Measurements from ENCODE around the gene KCNA4. TPM values are rescaled to one million over a fixed set of nuclear protein-coding genes. Genes with fewer than 3 reads are reported as not detected.

Gene KCNA4
- polyA plus RNA-seq, 1 of the 3 experiments (the other 2 are of a cell fraction), result not detected

GRCh38 chr11:30002157-30002785 is 14.6 kb downstream of the KCNA4 start:
- ChIA-PET POLR2A (no interaction called here), CTCF (no interaction called here)
- Histone ChIP-seq H3K79me2 (ENCODE audit: insufficient read depth) (no peaks in the 10 kb centered on the region), H3K4me2 (no peak overlapping the region), H2AFZ (ENCODE audit: low read depth) (no peak overlapping the region), H3K9me3 (no peaks in the 10 kb centered on the region), H3K27me3 (ENCODE audit: insufficient read depth) (no peaks in the 10 kb centered on the region), H3F3A (replicated peaks; ENCODE audit: insufficient read depth) (no peaks in the 10 kb centered on the region), H3K4me1 (ENCODE audit: control insufficient read depth in 1 of 2, insufficient read depth in 2 of 2, low read depth in 1 of 2, low read length in 1 of 2) (no peaks in the 10 kb centered on the region), H3K27ac (ENCODE audit: low read depth in 2 of 2, low read length in 1 of 2) (no peak overlapping the region), H3K9me2 (no peaks in the 10 kb centered on the region), H3K36me3 (replicated peaks in 1 of 2; ENCODE audit: control insufficient read depth in 1 of 2, insufficient read depth in 2 of 2, low read length in 1 of 2) (no peaks in the 10 kb centered on the region), H4K20me1 (ENCODE audit: insufficient read depth) (no peaks in the 10 kb centered on the region), H3K9ac (no peak overlapping the region), H3K4me3 (ENCODE audit: low read depth in 2 of 2, low read length in 1 of 2) (no peak overlapping the region)
- WGBS (ENCODE audit: low lambda C conversion rate), result 0% methylated on average over 4 of the region's 4 CpGs
- TF ChIP-seq MXI1 (IDR thresholded peaks at IDR 0.05; ENCODE audit: low read depth, low read length), result no peak
- TF ChIP-seq, protein P1, sequence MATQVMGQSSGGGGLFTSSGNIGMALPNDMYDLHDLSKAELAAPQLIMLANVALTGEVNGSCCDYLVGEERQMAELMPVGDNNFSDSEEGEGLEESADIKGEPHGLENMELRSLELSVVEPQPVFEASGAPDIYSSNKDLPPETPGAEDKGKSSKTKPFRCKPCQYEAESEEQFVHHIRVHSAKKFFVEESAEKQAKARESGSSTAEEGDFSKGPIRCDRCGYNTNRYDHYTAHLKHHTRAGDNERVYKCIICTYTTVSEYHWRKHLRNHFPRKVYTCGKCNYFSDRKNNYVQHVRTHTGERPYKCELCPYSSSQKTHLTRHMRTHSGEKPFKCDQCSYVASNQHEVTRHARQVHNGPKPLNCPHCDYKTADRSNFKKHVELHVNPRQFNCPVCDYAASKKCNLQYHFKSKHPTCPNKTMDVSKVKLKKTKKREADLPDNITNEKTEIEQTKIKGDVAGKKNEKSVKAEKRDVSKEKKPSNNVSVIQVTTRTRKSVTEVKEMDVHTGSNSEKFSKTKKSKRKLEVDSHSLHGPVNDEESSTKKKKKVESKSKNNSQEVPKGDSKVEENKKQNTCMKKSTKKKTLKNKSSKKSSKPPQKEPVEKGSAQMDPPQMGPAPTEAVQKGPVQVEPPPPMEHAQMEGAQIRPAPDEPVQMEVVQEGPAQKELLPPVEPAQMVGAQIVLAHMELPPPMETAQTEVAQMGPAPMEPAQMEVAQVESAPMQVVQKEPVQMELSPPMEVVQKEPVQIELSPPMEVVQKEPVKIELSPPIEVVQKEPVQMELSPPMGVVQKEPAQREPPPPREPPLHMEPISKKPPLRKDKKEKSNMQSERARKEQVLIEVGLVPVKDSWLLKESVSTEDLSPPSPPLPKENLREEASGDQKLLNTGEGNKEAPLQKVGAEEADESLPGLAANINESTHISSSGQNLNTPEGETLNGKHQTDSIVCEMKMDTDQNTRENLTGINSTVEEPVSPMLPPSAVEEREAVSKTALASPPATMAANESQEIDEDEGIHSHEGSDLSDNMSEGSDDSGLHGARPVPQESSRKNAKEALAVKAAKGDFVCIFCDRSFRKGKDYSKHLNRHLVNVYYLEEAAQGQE (IDR thresholded peaks at IDR 0.05; ENCODE audit: low read depth, low read length), result no peak
- no peak for TF ChIP-seq GABPA (IDR thresholded peaks at IDR 0.05; ENCODE audit: low read depth)
- no peak for TF ChIP-seq EP300 (IDR thresholded peaks at IDR 0.05; ENCODE audit: borderline replicate concordance in 1 of 2, low read depth in 1 of 2, low read length in 1 of 2)
- no peak for TF ChIP-seq RFX5 (IDR thresholded peaks at IDR 0.05; ENCODE audit: low read length)
- TF ChIP-seq YY1 (IDR thresholded peaks at IDR 0.05; ENCODE audit: low read depth), result no peak
- no peak for TF ChIP-seq RCOR1 (IDR thresholded peaks at IDR 0.05; ENCODE audit: low read length)
- TF ChIP-seq, protein P2, sequence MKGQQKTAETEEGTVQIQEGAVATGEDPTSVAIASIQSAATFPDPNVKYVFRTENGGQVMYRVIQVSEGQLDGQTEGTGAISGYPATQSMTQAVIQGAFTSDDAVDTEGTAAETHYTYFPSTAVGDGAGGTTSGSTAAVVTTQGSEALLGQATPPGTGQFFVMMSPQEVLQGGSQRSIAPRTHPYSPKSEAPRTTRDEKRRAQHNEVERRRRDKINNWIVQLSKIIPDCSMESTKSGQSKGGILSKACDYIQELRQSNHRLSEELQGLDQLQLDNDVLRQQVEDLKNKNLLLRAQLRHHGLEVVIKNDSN (IDR thresholded peaks at IDR 0.05; ENCODE audit: borderline replicate concordance, low read depth), result no peak
- no peak for TF ChIP-seq FOXJ3 (CRISPR knock-in tag; IDR thresholded peaks at IDR 0.05)
- TF ChIP-seq SMC3 (IDR thresholded peaks at IDR 0.05; ENCODE audit: low read depth, low read length), result no peak
- no peak for TF ChIP-seq TCF12 (IDR thresholded peaks at IDR 0.05)
- no peak for TF ChIP-seq NFIC (IDR thresholded peaks at IDR 0.05; ENCODE audit: borderline replicate concordance)
- TF ChIP-seq, protein P3, sequence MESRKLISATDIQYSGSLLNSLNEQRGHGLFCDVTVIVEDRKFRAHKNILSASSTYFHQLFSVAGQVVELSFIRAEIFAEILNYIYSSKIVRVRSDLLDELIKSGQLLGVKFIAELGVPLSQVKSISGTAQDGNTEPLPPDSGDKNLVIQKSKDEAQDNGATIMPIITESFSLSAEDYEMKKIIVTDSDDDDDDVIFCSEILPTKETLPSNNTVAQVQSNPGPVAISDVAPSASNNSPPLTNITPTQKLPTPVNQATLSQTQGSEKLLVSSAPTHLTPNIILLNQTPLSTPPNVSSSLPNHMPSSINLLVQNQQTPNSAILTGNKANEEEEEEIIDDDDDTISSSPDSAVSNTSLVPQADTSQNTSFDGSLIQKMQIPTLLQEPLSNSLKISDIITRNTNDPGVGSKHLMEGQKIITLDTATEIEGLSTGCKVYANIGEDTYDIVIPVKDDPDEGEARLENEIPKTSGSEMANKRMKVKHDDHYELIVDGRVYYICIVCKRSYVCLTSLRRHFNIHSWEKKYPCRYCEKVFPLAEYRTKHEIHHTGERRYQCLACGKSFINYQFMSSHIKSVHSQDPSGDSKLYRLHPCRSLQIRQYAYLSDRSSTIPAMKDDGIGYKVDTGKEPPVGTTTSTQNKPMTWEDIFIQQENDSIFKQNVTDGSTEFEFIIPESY (IDR thresholded peaks at IDR 0.05; ENCODE audit: borderline replicate concordance, low read depth), result no peak
- TF ChIP-seq JUND (IDR thresholded peaks at IDR 0.05), result no peak
- TF ChIP-seq POLR2AphosphoS5 (IDR thresholded peaks at IDR 0.05; ENCODE audit: low read depth, low read length), result no peak
- no peak for TF ChIP-seq NRF1 (IDR thresholded peaks at IDR 0.05; ENCODE audit: low read depth, low read length)
- no peak for TF ChIP-seq GATA2 (CRISPR knock-in tag; IDR thresholded peaks at IDR 0.05)
- TF ChIP-seq MEF2A (IDR thresholded peaks at IDR 0.05; ENCODE audit: borderline replicate concordance, low read depth), result no peak
- TF ChIP-seq, protein P4, sequence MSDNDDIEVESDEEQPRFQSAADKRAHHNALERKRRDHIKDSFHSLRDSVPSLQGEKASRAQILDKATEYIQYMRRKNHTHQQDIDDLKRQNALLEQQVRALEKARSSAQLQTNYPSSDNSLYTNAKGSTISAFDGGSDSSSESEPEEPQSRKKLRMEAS (IDR thresholded peaks at IDR 0.05; ENCODE audit: low read depth), result no peak
- DNase-seq, result no peak

All from SK-N-SH (cell line).